Activated CD8-positive, alpha-beta memory T cell treated with anti-CD3 and anti-CD28 coated beads, Interleukin-2, amount 50 U/mL, for 24 hours (primary cell): ENCODE results near the gene SLC39A2.
"Not testable (repeated sequence)": the region's sequence is repeated elsewhere in the genome, so short reads cannot be mapped to it uniquely, and the experiment has no call there.

ENCODE experiments used
- DNase-seq: peaks from one replicate; pipeline ENCODE4 v3.0.0-alpha.2; 2020; ENCODE audit errors: extremely low read depth

Gene SLC39A2

DNA sequence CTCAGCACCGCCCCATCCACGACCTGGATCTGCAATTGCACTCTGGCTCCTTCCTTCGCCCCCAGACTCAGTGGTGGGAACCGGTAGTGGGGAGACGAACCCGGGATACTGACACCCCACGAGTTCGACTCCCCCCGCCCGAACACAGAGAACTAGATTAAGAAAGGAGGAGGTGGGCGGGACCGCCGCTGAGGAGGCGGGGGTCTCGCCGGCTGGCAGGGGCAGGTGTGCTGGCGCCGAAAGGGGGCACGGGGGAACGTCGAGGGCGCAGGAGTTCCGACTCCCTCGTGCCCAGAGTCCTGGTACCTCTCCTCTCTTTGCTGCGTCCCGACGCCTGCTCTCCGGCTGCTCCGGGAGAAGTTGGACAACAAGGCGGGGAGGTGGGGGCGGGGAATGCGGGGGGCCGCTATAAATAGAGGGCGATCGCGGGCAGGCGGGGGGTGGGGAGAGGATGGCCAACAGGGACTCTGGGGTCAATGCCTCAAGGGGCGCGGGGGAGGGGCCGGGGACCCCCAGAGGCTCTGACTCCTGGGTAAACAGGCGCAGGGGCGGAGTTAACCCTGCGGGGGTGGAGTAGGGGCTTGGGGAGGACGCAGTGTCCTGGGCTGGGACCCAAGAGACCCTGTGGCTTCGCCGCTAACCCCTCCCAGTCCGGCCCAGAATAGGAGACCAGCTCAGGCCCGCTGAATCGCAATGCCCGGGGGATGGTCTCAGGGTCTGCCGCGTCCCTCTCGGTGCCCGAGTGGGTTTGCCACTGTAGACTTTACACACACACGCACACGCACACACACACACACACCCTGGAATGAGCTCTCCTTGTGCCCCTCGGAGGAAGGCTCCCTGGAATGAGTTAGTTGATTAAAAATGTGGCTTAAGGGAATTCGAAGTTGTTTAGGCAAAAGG is 26.5 kb downstream of the SLC39A2 start:
- DNase-seq: no peak

DNA sequence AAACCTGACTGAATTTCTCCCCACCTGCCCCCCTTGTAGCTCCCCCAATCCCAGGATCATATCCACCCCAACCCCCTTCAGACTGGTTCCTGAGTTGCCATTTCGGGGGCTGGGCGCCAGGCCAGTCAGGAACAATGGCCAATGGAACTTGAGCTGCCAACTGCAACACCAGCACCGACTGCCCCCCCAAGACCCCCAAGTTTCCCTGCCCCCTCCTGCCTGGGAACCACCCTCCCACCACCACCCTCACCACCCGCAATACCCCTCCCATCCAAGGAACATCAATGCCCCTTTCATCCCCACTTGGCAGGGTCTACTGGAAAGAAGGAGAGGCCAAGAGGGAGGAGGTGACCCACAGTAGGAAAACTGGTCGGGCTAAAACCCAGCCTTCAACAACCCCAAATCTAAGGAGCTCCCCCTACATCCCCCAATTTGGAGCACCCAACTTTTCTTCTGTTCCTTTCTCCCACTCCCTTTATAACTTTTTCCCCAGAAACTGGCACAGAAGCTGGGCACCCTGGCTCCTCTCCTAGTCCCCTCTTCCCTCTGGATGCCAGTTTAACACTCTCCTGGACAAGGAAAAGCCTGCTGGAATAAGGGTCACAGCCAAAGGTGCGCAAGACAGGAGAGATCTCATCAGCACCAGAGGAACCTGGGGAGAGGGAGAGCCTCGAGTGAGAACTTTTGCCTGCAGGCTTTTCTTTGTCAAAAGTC is 27.3 kb downstream of the SLC39A2 start:
- no peak for DNase-seq

GRCh38 chr14:21026988-21027315 is 27.9 kb downstream of the SLC39A2 start:
- no peak for DNase-seq

DNA sequence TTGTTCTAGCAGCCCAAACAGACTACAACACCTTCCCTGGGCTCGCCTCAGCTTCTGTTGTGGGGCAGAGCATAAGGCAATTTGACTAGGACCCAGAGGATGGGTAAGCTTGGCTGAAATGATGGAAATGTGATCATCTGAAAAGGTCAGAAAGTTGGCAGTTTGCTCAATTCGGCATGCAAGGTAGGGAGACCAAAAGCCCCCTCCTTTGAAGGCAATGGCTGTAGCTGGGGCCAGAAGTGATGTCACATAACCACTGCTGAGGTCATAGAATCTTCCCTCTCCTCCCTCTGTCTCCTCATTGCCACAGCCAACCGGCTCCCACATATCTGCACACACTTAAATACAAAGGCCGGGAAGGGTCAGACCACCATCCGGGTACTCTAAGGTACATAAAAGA is 30.8 kb downstream of the SLC39A2 start, which contains the start of gene TPPP2:
Gene TPPP2 (plus strand): TSS at position 301 of the 400 bp plus-strand sequence. CDS start 365 bp downstream, outside the sequence.
- no peak for DNase-seq

DNA sequence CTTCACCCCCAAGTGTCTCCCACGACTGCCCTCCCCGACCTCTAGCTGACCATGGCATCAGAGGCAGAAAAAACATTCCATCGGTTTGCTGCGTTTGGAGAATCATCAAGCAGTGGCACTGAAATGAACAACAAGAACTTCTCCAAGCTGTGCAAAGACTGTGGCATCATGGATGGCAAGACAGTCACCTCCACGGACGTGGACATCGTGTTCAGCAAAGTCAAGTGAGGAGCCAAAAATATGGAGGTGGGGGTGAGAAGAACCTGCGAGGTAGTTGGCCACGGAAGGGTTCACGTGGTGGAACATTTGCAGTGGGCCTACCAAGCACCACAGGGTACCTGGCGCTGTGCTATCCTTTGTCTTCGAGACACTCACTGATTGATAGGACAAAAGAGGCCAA is 31.4 kb downstream of the SLC39A2 start:
- no peak for DNase-seq

DNA sequence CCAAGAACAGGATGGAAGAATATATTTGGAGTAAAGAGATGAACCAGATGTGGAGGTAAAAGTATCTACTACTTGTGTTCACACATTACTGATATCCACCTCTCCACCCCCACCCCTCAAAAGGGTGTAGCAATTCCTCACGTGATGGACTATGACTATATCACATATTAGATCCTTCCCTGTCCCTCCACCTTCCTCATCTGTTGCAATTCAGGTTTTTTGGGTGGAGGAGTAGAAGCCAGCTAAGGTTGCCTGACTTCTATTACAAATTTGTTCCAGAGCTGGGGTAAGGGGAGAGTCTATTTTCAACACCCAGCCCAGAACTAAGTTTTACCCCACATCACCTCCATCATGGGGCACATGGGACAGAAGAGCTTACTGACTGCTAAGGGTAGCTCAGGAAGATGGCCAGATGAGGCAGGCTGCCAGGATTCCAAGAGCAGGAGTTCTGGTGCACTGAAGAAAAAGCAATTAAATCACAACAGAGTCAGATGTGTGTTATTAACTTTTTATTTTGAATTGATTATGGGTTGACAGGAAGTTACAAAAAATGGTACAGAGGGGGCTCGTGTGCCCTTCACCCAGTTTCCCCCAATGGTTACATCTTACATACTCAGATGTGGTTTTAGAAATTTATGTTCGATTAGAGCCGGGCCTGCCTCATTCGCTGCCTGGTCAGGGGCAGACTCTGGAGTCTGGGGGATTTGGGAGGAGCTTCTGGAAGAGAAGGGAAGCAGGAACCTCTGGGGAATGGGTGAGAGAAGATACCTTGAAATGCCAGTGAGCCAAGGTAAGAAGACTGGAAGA is 33.4 kb downstream of the SLC39A2 start:
- no peak for DNase-seq

- no peak for DNase-seq
These were observed 34.1 kb downstream of the SLC39A2 start for GRCh38 chr14:21033133-21033698.

DNA sequence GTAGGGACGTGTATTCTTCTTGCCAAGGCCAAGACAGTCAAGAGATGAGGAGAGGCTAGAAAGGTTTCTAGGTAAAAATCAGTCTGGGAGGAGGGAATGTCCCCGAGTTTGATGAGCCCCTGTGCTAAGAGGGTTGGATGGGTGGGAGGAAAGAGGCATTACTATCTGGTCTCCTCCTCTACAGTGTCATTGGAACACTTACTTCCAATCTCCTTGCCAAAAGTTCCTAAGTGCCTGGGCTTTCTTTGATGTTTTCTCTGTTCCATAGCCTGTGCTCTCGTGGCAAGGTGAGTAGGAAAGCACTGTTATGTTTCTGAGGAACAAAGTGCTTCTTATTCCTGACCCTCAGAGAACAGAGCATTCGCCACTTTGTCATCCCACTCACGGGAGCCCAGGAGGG is 35.6 kb downstream of the SLC39A2 start, which contains the start of gene RNASE13:
Gene RNASE13 (minus strand): TSS at position 101 of the 400 bp plus-strand sequence. CDS start 519 bp downstream, outside the sequence.
- DNase-seq: no peak

DNA sequence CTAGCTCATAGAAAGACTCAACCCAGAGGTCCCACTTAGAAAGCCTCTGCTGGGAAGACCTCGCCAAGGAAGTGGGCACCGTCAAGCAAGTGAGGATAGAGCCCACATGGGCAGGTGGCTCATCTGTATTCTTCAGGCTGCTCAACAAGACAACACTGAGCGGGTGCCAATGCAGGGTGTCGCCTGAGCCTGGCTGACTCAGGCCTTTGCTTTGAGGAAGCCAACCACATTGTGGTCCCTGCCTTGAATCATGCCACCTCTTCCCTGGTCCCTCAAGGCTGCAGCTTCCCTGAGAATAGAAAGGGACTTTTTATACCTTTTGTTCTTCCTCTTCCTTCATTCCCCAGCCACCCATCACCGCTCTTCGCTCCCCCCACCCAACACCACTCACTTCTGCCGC is 37.7 kb downstream of the SLC39A2 start:
- no peak for DNase-seq

DNA sequence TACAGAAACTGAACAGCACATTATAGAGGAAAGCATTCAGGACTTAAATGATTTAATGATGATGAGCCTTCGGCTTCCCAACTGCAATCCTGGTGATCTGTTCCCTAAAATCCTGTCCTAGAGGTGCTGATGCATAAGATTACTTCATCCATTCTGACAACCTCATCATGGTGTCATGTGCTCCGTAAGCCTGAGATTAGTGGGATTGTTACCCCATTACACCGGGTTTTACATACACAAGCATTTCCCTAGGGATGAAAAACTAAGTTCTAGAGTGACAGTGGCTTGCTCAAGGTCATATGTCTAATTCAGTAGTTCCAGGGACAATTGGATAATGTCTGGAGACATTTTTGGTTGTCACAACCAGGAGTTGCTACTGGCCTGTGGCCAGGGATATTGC is 38.1 kb downstream of the SLC39A2 start:
- DNase-seq: no peak

GRCh38 chr14:21038441-21039422 is 39.6 kb downstream of the SLC39A2 start:
- DNase-seq: no peak

- DNase-seq: no peak
These were observed 40.7 kb downstream of the SLC39A2 start for GRCh38 chr14:21039585-21040369.

GRCh38 chr14:21040370-21040925 is 41.4 kb downstream of the SLC39A2 start:
- no peak for DNase-seq

- DNase-seq: not testable (repeated sequence)
These were observed 41.8 kb downstream of the SLC39A2 start for GRCh38 chr14:21040941-21041340.

DNA sequence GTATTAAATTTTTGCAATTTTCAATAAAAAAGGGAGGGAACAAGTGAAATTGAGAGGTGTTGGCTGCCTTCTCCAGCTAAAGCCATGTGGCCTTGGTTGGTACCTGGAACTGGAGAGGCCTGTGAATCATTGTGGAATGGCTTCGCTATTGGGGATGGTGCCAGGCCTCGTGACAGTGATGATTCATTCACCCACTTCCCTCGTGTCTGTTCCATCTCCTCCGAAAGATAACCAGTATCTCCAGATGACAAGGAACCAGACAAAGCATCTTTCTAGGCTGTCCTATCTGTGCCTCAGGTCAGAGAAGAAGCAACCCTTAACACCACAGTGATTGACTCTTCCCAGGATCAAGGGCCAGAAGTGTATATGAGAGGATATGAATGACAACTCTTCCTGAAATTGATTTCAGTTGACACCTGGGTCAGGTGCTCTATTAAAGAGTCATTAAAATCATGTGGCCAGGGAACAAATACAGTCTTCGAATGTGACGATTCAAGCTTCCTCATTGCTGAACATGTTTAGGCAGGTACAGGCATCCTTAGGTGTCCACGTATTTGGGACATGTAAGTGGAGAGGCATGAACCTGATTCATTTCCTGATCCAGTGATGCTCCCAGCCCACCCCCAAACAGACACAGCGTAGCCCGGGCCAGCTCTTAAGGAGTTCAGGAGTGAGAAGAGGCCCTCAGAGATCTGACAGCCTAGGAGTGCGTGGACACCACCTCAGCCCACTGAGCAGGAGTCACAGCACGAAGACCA is 42.8 kb downstream of the SLC39A2 start, which contains the start of gene RNASE7:
Gene RNASE7 (plus strand): TSS at position 687 of the 758 bp plus-strand sequence. CDS start 631 bp downstream, outside the sequence.
- DNase-seq: no peak

DNA sequence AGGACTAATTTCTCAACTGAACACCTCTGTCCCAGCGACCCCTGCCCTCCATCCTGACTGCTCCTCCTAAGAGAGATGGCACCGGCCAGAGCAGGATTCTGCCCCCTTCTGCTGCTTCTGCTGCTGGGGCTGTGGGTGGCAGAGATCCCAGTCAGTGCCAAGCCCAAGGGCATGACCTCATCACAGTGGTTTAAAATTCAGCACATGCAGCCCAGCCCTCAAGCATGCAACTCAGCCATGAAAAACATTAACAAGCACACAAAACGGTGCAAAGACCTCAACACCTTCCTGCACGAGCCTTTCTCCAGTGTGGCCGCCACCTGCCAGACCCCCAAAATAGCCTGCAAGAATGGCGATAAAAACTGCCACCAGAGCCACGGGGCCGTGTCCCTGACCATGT is 43.8 kb downstream of the SLC39A2 start:
- no peak for DNase-seq

GRCh38 chr14:21043387-21043973 is 44.4 kb downstream of the SLC39A2 start:
- no peak for DNase-seq
